ENCODE measurements around the gene KCNT2. TPM values are rescaled to one million over a fixed set of nuclear protein-coding genes. Genes with fewer than 3 reads are reported as not detected.

The KCNT2 gene
- total and polyA plus RNA-seq, 9 donors: 5.3 to 34.9 (median 14.1) TPM

GRCh38 chr1:196415978-196416377 is 192.3 kb downstream of the KCNT2 start:
- TF ChIP-seq CTCF (IDR thresholded peaks at IDR 0.05) (no peak), EP300 (IDR thresholded peaks at IDR 0.05) (no peak), POLR2A (IDR thresholded peaks at IDR 0.05) (no peak)
- Histone ChIP-seq H3K9me3 (no peaks in the 10 kb centered on the region), H3K4me1 (ENCODE audit: insufficient read depth) (peaks cover 2% of the 10 kb centered on the region), H3K36me3 (no peaks in the 10 kb centered on the region), H3K4me3 (no peak overlapping the region), H3K27me3 (no peaks in the 10 kb centered on the region), H3K27ac (no peak overlapping the region)
- DNase-seq: no peak
- 94 to 98% (median 95%) methylated on average over 1 of the region's 1 CpG for WGBS, 3 donors
- intact Hi-C loops (cut with DNase I): no loop called here

- H3K9me3 ChIP-seq: no peaks in the 10 kb centered on the region
- H3K27ac ChIP-seq: no peak overlapping the region
- no peaks in the 10 kb centered on the region for H3K4me1 ChIP-seq (ENCODE audit: insufficient read depth)
- no peaks in the 10 kb centered on the region for H3K27me3 ChIP-seq
- H3K4me3 ChIP-seq: no peak overlapping the region
- no peak for DNase-seq
- H3K36me3 ChIP-seq: no peaks in the 10 kb centered on the region
- TF ChIP-seq POLR2A (IDR thresholded peaks at IDR 0.05) (no peak), EP300 (IDR thresholded peaks at IDR 0.05) (no peak), CTCF (IDR thresholded peaks at IDR 0.05) (no peak)
- intact Hi-C loops (cut with DNase I): no loop called here
- 89 to 96% (median 96%) methylated on average over 2 of the region's 2 CpGs for WGBS, 3 donors
Observed at GRCh38 chr1:196412326-196412725, 195.9 kb downstream of the KCNT2 start.

- no peaks in the 10 kb centered on the region for H3K27me3 ChIP-seq
- no peak for DNase-seq
- H3K27ac ChIP-seq: no peak overlapping the region
- intact Hi-C loops (cut with DNase I): no loop called here
- H3K9me3 ChIP-seq: no peaks in the 10 kb centered on the region
- TF ChIP-seq POLR2A (IDR thresholded peaks at IDR 0.05) (no peak), EP300 (IDR thresholded peaks at IDR 0.05) (no peak), CTCF (IDR thresholded peaks at IDR 0.05) (no peak)
- peaks cover 3% of the 10 kb centered on the region for H3K4me1 ChIP-seq (ENCODE audit: insufficient read depth)
- no peaks in the 10 kb centered on the region for H3K36me3 ChIP-seq
- H3K4me3 ChIP-seq: no peak overlapping the region
Observed at GRCh38 chr1:196410768-196411167, 197.5 kb downstream of the KCNT2 start.

GRCh38 chr1:196409586-196409985 is 198.7 kb downstream of the KCNT2 start:
- no peak for DNase-seq
- Histone ChIP-seq H3K27ac (no peak overlapping the region), H3K27me3 (no peaks in the 10 kb centered on the region), H3K4me3 (no peak overlapping the region), H3K9me3 (no peaks in the 10 kb centered on the region), H3K4me1 (ENCODE audit: insufficient read depth) (peaks cover 3% of the 10 kb centered on the region), H3K36me3 (no peaks in the 10 kb centered on the region)
- TF ChIP-seq CTCF (IDR thresholded peaks at IDR 0.05) (no peak), EP300 (IDR thresholded peaks at IDR 0.05) (no peak), POLR2A (IDR thresholded peaks at IDR 0.05) (no peak)
- intact Hi-C loops (cut with DNase I): no loop called here
- WGBS, 3 donors: 86 to 97% (median 94%) methylated on average over 2 of the region's 2 CpGs
